ENCODE results near the gene LKAAEAR1. TPM values are rescaled to one million over a fixed set of nuclear protein-coding genes. Genes with fewer than 3 reads are reported as not detected.

Gene LKAAEAR1
- total RNA-seq, 1 donor from 2014 or later = not detected

- DNase-seq = no peak
Observed at GRCh38 chr20:64037199-64037497, 47.0 kb downstream of the LKAAEAR1 start.

DNA sequence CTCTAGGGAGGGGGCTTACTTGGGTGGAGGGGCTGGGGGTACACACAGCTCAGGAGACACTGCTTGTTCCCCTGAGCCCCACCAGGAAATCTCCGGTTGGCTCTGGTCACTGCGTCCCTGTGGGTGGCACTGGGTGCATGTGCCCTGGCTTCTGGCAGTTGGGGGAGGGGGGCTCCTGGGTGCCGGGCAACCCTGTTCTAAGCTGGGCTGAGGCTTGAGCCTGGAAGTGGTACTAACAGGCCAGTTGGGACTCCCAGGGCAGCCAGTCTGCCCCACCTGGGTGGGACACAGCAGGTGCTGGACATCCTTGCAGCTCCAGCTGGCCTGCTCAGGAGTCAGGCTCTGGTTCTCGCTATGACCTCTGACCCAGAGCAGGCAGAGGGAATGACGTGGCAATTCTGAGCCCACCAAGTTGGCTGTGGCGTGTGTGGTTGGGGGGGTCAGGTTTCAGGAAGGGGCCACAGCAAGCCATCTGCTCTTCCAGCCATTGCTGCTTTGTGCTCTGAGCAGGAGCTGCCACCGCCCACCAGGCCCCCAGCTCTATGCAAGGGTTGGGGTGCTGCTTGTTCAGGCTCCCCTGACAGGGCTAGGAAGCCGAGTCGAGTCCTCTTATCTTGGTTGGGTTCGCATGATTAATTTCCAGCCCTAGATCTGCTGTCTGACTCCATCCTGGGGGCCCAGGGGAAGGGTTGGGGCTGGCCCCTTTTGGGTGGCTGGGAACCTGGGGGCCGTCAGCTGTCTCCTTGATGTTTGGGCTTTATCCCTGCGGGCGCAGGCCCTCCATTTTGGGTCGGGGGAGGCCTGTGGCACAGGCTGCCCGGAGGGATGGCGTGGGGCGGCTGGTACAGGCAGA, 47.6 kb downstream of the LKAAEAR1 start:
- DNase-seq = no peak

DNA sequence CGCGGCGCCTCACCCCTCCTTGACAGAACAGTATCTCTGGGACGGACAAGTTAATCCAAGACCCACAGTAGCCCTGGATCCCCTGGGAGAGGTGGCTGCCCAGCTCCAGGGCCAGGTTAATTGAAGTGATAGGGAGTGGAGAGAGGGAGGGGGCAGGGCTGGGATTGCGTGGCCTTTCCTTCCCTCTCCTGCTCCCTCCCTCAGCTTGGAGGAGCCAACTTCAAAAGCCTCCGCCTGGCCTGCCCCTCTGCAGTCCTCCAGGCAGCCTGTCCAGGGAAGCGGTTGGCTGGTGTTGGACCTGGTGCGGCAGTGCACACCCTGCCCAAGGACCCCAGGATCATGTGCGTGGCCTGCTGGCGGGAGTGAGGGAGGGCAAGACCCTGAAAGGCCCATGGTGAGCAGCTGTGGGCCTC, 48.3 kb downstream of the LKAAEAR1 start, which contains the start of gene C20orf204:
Gene C20orf204 (plus strand): TSS at position 250 of the 413 bp plus-strand sequence. CDS start 142 bp downstream, at position 392.
- DNase-seq = no peak

DNA sequence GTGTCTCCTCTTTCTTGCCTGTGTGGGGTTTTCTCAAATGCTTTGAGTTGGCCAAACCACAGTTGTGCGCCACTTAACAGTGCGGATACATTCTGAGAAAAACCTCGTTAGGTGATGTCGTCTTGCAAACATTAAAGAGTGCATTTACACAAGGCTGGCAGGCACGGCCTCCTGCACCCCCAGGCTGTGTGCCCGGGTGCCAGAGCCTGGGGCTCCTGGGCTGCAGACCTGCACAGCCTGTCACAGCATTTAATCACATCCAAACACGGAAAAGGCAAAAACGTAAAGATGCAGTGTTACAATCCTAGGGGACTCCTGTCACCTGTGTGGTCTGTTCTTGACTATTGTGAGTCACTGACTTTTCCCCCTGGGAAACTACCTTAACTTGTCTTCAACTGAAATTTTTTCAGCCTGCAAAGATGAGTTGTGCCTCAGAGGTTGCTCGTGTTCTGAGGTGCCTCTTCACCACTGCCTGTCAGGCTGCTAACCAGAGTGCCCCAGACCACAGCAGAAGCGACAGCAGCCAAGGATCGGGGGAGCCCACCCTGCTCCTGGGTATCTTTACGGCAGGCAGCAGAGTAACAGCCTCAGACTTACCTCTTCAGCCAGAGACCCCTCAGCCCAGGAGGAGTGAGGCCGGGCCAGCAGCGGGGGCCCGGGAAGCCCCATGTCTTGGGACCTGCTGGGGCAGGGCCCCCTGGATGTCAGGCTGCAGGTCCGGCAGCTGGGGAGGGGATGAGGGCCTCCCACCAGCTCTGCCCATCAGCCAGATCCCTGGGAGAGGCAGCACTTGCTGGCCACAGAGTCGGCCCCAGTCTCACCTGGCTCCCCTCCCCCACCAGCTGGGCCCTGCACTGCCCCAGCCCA, 48.9 kb downstream of the LKAAEAR1 start:
- no peak for DNase-seq

DNA sequence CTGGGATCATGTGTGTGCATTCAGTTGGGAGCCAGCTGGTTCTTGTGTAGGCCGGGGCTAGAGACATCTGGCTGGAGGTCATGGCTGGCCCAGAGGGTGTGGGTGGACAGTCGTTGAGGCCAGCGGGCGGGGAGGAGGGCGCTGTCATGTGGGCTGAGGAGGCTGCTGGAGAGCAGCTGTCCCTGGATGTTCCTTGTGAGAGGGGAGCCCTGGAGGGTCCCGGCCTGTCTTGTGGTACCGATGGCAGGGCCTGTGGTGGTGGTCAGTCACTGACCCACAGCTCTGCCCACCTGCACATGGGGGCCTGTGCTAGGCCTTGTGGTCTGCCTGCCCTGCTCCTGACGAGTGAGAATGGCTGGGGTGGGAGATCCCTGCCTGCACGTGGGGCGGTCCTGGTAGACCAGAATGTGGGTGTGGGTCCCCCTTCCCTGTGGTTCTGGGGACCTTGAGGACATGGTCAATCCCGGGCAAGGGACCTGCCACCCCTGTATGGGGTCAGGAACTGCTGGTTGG, 50.2 kb downstream of the LKAAEAR1 start:
- DNase-seq = no peak

Small RNA genes lying within 50 kb of the gene (small RNA-seq; reads per million reads assigned to genes)
- gene AL355803.1 (ENCODE audit: low replicate concordance) (not detected), gene MIR6813 (ENCODE audit: low replicate concordance) (not detected)

Other genes with a start within 250 kb of the LKAAEAR1 start
- not detected for gene ABHD16B, start 222.9 kb downstream of the LKAAEAR1 start, total RNA-seq
- 62.0 TPM for gene TPD52L2, start 219.1 kb downstream of the LKAAEAR1 start, total RNA-seq
- gene DNAJC5, start 189.3 kb downstream of the LKAAEAR1 start, total RNA-seq = 37.6 TPM
- gene UCKL1, start 128.0 kb downstream of the LKAAEAR1 start, total RNA-seq = 48.7 TPM
- gene ZNF512B, start 114.5 kb downstream of the LKAAEAR1 start, total RNA-seq = 15.3 TPM
- 2.6 TPM for gene SAMD10, start 104.8 kb downstream of the LKAAEAR1 start, total RNA-seq
- 62.5 TPM for gene PRPF6, start 103.3 kb downstream of the LKAAEAR1 start, total RNA-seq
- gene C20orf204, start 48.2 kb downstream of the LKAAEAR1 start, total RNA-seq = 0.82 TPM
- gene SOX18, start 34.8 kb downstream of the LKAAEAR1 start, total RNA-seq = 17.6 TPM
- 22.8 TPM for gene TCEA2, start 21.2 kb downstream of the LKAAEAR1 start, total RNA-seq
- gene RGS19, start 4.9 kb downstream of the LKAAEAR1 start, total RNA-seq = 7.7 TPM
- gene OPRL1, start 4.3 kb downstream of the LKAAEAR1 start, total RNA-seq = 0.62 TPM
- not detected for gene NPBWR2, start 23.2 kb upstream of the LKAAEAR1 start, total RNA-seq
- 0.31 TPM for gene MYT1, start 80.1 kb upstream of the LKAAEAR1 start, total RNA-seq
- 89.1 TPM for gene PCMTD2, start 171.3 kb upstream of the LKAAEAR1 start, total RNA-seq

Measured in tongue (tissue), 3 donors.